GM18873 (cell line): ENCODE measurements around the gene WNT9B.

Source experiments
- ATAC-seq: cut with Tn5 transposase; IDR thresholded peaks from one replicate; pipeline ENCODE4 v1.9.1; 2021; ENCODE audit warnings: mild to moderate bottlenecking, moderate library complexity, moderate number of reproducible peaks; ENCODE audit not compliant: unreplicated experiment, low FRiP score

The WNT9B gene

DNA sequence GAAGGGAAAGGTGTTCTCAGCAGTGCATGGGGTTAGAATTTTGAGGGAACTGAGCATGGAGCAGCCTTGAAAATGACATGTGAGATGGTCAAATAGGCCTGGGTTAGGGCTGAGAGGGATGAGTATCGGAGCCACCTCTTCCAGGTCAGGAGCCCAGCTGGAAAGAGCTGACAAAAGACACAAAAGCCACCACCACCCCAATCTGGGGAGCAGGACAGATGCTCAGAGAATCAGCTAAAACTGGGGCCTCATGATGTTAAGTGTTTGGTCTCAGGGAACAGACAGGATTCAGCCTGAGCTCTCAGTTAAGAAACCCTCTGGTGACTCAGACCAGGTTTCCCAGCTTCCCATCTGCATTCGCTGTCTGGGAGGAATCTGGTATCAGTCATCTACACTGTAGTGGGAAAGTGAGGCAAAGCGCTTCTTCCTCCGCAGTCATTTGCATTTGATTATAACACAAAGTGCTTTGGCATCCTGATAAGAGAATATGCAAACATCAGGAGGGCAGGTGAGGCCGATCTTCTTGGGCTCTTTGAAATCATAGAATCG is 2.6 kb downstream of the WNT9B start:
- no peak for ATAC-seq

- ATAC-seq: no peak
Measured at GRCh38 chr17:46854515-46854914, 3.1 kb downstream of the WNT9B start.

- ATAC-seq: no peak
Measured at GRCh38 chr17:46854948-46855347, 3.6 kb downstream of the WNT9B start.

DNA sequence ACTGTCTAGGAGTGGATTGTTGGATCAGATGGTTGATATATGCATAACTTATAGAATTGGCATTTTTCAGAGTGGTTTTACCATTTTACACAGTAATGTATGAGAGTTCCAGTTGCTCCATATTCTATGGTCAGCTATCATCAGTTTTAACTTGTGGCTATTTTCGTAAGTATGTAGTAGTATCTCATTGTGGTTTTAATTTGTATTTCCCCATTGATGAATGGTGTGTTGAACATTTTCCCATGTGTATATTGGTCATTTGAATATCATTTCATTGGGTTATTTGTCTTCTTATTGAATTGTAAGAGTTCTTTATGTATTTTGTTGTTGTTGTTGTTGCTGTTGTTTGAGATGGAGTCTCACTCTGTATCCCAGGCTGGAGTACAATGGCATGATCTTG is 6.2 kb downstream of the WNT9B start:
- ATAC-seq: no peak

GRCh38 chr17:46859996-46860395 is 8.6 kb downstream of the WNT9B start:
- no peak for ATAC-seq

DNA sequence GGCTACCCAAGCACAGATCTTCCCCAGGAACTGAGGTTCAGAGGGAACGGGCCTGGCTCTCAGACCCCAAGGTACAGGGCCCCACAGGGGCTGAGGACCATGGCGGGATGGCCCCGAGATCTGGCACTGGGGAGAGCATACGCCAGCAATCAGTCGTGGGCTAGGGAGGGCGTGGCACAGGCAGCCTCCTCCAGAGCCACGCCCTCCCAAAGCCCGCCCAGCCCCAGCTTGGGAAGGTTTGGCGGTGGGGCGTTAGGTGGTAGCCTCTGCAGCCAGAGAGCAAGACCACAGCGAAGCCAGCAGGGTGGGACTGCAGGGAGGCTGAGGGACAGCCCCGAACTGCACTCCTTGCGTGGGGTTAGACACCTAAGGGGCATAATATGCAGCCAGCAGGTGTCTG is 11.6 kb downstream of the WNT9B start:
- no peak for ATAC-seq

GRCh38 chr17:46863383-46864121 is 12.2 kb downstream of the WNT9B start:
- ATAC-seq: no peak

DNA sequence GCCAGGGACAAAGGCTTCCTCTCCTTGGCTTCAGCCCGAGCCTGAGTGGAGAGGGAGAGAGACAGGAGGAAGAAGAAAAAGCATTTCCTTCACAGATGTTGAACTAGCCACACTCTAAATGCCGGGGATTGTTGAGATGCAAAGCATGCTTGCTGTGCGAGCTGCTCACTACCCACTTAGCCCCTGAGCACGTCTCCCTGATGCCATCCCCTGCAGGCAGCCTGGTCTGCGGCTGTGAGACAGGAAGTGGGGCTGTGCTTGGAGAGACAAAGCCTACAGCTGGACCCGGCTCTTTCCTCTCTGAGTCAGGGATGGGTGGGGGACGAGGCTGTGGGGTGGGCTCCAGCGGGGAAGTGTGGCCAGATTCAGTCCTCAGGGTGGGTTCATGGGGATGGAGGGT is 13.7 kb downstream of the WNT9B start:
- ATAC-seq: no peak

DNA sequence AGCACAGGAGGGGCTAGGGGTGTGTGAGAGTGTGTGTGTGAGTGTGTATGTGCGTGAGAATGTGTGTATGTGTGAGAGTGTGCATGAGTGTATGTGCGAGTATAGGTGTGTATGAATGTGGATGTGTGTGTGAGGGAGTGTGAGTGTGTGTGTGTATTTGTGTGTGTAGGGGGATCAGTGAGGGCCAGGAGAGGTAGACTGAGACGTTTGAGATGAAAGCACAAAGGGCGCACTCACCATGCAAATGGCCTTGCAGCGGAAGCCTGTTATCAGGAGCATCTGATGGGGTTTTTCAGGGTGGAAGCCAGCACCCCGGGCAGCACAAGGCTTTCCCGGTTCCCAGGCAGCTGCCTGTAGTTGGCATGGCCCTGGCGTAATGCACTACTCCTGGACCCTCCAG is 14.9 kb downstream of the WNT9B start:
- no peak for ATAC-seq

GRCh38 chr17:46866747-46867146 is 15.4 kb downstream of the WNT9B start:
- ATAC-seq: no peak

DNA sequence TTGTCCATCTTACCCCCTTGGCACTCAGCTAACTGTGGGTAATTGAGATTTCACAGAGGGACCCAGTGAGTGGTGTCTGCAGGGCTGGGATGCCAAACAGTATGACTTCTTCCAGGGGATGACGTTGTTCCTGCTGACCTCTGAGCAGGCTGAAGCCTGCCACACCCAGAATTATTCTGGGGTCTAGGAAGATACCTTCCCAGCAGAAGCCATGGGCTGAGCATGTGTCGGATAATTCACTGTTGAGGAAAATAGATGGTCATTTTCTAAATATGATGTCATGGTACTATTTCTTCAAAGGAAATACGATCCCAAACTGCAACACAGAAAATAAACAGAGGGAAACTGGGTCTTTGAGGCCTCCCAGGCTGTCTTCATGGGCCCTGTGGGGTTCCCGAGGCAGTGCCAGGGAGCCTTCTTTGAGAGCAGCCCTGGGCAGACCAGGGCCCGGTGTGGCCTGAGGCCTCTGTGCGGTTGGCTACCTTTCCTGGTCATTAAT is 17.4 kb downstream of the WNT9B start:
- no peak for ATAC-seq

- no peak for ATAC-seq
Measured at GRCh38 chr17:46869296-46869695, 17.9 kb downstream of the WNT9B start.

DNA sequence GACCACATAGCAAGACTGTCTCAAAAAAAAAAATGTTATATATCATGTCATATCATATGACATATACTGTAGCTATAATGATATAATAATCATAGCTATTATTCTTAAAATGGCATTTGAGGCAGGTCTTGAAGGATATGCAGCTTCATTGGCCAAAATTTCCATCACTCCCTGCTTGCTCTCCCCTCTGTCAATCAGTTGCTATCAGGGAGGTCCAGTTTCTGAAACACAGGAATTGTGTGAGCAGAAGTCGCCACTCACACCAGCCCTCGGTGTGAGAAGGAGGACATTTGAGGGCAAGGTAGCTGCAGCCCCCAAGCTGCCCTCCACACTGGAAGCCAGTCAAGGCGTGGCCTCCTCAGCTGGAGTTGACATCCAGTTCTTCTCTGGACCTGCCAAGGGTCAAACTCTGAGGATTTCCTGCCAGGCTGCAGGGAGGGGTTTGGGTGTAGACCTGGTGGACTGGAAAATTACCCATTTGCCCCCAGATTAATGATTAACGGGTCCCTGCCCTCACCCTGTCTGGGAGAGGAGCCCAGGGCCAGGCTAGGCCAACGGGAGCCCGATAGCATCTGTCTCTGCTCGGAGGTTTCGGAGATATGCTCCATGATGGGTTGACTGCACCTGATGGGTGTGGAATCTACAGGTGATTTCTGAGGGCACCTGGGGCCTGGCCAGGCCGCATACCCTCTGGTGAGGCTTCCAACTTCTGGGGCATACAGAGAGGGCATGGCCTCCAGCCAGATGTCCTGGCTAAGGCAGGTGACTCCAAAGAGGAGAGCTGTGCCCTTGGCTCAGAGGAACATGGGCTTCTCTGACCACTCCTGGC is 18.8 kb downstream of the WNT9B start:
- no peak for ATAC-seq

- ATAC-seq: no peak
Measured at GRCh38 chr17:46872421-46872820, 21.0 kb downstream of the WNT9B start.

DNA sequence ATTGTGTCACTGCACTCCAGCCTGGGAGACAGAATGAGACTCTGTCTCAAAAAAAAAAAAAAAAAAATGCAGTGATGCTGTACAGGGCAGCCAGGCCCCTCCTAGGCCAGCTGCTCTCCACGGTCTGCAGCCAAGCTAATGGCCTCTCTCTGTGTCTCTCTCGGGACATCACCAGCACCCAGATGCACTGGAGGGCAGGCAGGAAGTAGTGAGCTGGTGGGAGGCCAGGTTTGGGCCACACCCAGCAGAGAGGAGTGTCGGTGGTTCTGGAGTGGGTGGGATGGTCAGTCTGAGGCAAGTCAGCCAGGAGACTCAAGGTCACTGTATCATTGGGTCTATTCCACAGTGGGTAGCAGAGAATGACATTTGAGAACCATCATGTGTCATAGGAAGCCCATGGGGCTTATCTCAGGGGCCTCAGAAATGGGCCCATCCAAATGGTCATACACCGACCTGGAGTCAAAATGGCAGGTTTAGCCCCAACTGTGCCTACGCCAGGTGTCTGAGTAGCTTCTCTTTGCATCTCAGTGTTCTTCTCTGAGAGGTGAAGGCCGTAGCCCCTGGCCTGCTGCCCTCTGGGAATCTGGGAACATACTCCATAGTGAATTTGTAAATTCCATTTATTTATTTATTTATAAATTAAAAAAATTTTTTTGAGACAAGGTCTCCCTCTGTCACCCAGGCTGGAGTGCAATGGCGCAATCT is 22.7 kb downstream of the WNT9B start:
- no peak for ATAC-seq

DNA sequence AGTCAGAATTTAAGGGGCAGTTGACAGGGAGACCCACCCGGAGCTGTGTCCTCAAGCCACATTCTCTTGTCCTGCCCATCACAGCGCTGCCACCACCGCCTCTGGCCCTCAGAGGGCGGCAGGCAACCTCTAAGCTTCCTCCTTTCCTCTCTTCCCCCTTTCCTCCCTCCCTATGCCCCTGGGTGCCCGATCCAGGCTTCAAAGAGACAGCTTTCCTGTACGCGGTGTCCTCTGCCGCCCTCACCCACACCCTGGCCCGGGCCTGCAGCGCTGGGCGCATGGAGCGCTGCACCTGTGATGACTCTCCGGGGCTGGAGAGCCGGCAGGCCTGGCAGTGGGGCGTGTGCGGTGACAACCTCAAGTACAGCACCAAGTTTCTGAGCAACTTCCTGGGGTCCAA is 23.5 kb downstream of the WNT9B start:
- no peak for ATAC-seq

GRCh38 chr17:46875849-46876352 is 24.5 kb downstream of the WNT9B start:
- ATAC-seq: no peak

DNA sequence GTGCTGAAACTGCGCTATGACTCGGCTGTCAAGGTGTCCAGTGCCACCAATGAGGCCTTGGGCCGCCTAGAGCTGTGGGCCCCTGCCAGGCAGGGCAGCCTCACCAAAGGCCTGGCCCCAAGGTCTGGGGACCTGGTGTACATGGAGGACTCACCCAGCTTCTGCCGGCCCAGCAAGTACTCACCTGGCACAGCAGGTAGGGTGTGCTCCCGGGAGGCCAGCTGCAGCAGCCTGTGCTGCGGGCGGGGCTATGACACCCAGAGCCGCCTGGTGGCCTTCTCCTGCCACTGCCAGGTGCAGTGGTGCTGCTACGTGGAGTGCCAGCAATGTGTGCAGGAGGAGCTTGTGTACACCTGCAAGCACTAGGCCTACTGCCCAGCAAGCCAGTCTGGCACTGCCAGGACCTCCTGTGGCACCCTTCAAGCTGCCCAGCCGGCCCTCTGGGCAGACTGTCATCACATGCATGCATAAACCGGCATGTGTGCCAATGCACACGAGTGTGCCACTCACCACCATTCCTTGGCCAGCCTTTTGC is 25.0 kb downstream of the WNT9B start:
- ATAC-seq: no peak

- no peak for ATAC-seq
Measured at GRCh38 chr17:46876926-46877325, 25.5 kb downstream of the WNT9B start.

DNA sequence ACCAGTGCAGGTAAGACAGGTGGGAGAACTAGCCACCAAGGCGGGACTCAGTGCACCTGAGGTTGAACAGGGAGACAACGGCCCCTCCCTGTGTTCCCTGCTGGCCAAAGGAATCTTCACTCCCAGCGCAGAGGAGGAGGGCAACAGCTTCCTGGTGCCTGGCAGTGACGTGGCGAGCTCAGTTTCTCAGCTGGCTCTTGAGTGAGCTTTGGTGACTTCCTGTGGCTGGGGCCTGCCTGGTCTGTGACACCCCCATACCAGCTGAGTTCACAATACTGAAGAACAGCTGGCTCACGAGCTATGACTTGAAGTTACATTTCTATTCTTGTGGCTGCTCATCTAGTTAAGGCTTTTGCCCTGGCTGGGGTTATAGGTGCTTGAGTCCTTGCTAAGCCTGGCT is 26.1 kb downstream of the WNT9B start:
- no peak for ATAC-seq
